ENCODE measurements around the gene PHACTR1.
A peak's percentile ranks its signal among the peaks of the same experiment; 100 is the strongest.

The PHACTR1 gene

DNA sequence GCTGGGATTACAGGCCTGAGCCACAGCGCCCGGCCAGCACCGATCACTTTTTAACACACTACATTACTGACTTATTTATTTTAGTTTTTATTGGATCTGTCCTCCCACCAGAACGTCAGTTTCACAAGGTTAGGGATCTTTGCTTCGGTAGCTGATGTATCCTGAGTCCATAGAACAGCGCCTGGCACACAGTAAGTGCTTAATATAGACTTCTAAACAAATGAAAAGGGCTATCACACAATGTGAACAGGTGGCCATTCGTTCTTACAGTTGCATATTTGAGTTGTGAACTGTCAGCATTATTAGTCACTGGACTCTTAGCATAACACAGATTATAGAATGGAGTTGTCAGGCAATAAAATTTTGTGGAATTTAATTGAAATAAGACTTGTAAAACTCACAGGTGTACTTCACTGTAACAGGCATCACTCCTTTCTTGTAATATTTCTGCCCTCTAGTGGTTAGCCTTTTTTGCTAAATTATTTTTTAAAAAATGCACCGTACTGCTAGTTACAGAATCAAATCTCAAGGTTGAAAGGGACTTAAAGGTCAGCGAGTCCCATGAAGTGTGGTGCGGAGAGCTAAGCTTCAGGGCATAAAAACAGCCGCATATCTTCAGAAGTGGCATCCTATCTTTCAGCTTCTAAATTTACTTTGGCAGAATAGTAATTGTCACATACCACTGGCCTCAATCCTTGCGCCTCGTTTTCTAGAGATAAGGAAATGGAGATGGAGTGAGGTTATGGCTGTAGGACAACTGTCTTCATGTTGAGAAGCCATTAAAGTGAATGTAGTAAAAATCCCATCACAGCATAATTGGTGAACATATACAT is 615.2 kb downstream of the PHACTR1 start:
- no peak for DNase-seq

DNA sequence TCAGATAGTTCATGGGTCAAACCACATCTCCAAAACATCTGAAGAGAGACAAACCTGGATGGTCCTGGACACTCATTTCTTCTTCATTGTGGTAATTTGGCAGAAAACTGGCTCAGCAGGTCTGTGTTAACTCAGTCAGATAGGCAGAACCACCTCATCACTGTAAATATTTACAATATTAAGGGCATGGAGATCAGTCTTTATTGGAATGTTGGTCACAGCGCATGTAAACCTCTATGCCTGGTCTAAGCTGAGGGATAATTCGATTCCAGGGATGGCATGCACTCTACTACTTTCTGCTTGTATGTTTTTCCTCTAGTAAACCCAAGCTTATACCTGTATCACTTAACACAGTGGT is 615.8 kb downstream of the PHACTR1 start:
- DNase-seq: no peak

DNA sequence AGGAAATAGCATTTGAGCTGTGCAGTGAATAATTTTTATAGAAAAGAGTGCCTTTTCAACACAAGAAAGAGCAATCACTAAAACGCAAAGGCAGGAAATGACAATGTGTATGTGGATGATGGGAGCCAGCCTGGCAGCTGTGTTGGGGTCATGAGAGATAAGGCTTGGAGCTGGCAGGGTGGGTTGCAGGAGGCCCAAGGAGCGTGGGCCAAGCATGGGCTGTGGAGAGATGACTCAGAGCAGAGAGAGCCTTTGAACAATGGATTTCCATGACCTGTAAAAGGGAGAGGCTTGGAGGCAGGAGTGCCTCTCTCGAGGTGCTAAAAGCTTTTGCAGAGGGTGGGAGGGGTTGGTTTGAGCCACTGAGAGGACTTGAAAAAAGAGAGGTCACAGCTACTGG is 618.4 kb downstream of the PHACTR1 start:
- no peak for DNase-seq

DNA sequence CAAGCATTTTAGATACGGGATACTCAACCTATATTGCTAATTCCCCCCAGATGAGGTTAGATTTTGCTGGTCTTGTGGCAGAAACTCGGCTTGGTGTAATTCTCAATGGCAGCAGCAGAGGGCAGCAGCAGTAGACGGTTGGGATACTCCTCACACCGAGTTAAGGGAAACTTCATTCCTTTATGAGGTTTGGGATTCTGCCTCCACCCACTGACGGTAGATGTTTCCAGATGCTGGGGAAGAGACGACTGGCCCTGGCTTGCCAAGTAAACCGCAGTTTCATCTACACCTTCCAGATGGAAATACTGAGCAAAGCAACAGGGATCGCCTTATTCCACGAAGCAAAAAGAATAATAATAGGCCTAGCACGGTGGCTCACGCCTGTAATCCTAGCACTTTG is 620.0 kb downstream of the PHACTR1 start:
- peak; percentile 23 for DNase-seq

DNA sequence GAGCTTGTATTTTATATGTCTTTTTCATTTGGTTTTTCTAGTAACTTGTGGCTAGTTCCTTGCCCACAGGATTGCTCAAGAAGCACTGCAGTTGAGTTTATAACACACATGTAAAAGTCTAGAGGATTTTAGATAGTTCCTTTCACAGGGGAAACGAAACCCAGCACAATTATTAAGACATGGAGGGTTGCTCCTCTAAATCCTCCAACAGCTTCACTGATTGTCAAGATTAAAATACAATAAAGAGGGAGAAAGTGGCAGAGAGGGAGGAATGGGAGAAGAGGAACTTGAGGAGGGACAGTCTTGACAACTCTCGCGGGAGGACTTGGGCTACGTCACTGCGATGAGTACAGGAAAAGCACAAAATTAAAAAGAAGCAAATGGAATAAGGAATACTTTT is 621.5 kb downstream of the PHACTR1 start:
- no peak for DNase-seq
